Body of pancreas (tissue), 4 donors: ENCODE data around the gene SNAI3.

ENCODE experiments used
- POLR2A ChIP-seq, 3 donors: fragments of 450-650 bp; IDR thresholded peaks; one replicate each; pipeline ENCODE4 v1.6.1; 2016; ENCODE audit warnings: antibody characterized with exemption in 3 of 3, mild to moderate bottlenecking in 2 of 3
- TF ChIP-seq, protein P1 (sequence below), 7 experiments: fragments of 450-650 bp in 4 of 7; fragments of 200-600 bp in 3 of 7; sonication (generic) in 3 of 7; IDR thresholded peaks; one replicate each; pipeline ENCODE4 v1.5.1; 2016 to 2019; ENCODE audit warnings: antibody characterized with exemption in 7 of 7

DNA sequence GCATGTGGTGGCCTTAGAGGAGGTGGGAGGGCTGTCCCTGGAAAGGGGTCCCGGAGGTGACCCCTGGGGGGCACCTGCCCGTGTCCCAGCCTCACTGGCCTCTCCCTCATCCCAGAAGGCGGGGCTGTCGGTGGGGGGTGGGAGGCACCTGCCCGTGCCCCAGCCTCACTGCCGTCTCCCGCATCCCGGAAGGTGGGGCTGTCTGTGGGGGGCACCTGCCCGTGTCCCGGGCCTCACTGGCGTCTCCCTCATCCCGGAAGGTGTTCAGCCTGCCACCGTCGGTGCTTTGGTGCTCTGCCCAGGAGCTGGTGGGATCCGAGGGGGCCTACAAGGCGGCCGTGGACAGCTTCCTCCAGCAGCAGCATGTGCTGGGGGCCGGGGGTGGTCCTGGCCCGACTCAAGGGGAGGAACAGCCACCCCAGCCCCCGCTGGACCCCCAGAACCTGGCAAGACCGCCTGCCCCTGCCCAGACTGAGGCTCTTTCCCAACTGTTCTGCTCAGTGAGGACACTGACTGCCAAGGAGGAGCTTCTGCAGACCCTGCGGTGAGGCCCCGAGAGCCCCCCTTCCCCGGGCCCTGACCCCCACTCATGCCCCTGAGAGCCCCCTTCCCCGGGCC, 26.2 kb upstream of the SNAI3 start:
- TF ChIP-seq, protein P1, sequence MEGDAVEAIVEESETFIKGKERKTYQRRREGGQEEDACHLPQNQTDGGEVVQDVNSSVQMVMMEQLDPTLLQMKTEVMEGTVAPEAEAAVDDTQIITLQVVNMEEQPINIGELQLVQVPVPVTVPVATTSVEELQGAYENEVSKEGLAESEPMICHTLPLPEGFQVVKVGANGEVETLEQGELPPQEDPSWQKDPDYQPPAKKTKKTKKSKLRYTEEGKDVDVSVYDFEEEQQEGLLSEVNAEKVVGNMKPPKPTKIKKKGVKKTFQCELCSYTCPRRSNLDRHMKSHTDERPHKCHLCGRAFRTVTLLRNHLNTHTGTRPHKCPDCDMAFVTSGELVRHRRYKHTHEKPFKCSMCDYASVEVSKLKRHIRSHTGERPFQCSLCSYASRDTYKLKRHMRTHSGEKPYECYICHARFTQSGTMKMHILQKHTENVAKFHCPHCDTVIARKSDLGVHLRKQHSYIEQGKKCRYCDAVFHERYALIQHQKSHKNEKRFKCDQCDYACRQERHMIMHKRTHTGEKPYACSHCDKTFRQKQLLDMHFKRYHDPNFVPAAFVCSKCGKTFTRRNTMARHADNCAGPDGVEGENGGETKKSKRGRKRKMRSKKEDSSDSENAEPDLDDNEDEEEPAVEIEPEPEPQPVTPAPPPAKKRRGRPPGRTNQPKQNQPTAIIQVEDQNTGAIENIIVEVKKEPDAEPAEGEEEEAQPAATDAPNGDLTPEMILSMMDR (IDR thresholded peaks at IDR 0.05): no peak
- no peak for TF ChIP-seq POLR2A (IDR thresholded peaks at IDR 0.05)
